Measurements from ENCODE around the gene EYA2.

EYA2 gene

DNA sequence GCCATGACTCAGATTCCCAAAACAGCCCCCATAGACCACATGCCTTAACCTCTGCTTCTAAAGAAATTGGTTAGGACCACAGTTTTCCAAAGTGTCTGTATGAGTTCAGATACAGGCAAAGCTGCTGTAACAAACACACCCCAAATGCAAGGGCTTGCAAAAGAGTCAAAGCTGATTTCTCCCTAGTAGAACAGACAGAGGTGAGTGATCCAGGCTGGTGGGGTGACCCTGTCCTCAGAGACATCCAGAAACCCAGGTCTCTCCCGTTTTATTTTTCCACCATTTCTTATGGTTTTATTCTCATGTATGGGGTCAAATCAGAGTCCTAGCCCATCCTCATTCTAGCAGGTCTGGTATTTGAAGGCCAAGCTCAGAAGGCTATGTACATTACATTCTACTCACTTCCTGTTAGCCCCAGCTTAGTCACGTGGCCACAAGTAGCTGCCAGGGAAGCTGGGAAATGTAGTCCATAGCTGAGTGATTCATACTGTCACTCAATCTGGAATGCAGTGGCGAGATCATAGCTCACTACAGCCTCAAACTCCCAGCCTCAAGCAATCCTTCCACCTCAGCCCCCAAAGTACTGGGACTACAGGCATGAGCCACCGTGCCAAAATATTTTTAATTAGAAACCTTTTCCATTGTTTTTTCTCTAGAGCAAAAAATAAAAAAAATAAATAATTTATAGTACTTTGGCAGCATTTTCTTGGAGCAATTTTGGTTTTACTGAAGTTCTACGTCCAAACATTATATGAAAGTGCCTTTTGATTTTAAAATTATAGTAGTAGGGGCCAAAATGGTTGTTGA is 286.6 kb downstream of the EYA2 start:
- no peak overlapping the region for H3K4me3 ChIP-seq (ENCODE audit: low read depth, low read length)
- in situ Hi-C loops (cut with HindIII; ENCODE audit: low sequenced_read_pairs) = no loop called here
- TF ChIP-seq, protein P1, sequence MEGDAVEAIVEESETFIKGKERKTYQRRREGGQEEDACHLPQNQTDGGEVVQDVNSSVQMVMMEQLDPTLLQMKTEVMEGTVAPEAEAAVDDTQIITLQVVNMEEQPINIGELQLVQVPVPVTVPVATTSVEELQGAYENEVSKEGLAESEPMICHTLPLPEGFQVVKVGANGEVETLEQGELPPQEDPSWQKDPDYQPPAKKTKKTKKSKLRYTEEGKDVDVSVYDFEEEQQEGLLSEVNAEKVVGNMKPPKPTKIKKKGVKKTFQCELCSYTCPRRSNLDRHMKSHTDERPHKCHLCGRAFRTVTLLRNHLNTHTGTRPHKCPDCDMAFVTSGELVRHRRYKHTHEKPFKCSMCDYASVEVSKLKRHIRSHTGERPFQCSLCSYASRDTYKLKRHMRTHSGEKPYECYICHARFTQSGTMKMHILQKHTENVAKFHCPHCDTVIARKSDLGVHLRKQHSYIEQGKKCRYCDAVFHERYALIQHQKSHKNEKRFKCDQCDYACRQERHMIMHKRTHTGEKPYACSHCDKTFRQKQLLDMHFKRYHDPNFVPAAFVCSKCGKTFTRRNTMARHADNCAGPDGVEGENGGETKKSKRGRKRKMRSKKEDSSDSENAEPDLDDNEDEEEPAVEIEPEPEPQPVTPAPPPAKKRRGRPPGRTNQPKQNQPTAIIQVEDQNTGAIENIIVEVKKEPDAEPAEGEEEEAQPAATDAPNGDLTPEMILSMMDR (IDR thresholded peaks at IDR 0.05; ENCODE audit: low read depth, low read length) = no peak
- DNase-seq (ENCODE audit: low read depth, low spot score) = peak; percentile 43

DNA sequence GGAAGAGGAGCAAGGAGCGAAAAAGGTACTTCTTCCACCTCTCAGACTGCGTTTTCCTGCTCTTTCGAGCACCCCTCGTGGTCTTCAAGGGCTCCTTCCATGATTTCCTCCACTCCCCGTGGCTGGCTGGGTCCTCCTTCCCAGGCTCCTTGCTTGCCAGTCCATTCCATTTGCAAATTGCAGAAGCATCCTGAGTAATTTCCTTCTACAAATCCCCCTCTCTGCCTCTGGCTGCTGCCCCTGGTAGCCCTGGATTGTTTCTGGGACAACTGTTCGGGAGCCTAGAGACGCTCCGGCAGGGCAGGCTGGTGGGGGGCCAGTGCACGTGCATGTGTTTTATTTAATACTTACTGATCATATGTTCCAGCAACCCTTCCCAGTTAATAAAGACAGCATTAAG is 288.7 kb downstream of the EYA2 start:
- in situ Hi-C loops (cut with HindIII; ENCODE audit: low sequenced_read_pairs) = no loop called here
- H3K4me3 ChIP-seq (ENCODE audit: low read depth, low read length) = no peak overlapping the region
- TF ChIP-seq, protein P1 (IDR thresholded peaks at IDR 0.05; ENCODE audit: low read depth, low read length) = no peak
- DNase-seq (ENCODE audit: low read depth, low spot score) = no peak

DNA sequence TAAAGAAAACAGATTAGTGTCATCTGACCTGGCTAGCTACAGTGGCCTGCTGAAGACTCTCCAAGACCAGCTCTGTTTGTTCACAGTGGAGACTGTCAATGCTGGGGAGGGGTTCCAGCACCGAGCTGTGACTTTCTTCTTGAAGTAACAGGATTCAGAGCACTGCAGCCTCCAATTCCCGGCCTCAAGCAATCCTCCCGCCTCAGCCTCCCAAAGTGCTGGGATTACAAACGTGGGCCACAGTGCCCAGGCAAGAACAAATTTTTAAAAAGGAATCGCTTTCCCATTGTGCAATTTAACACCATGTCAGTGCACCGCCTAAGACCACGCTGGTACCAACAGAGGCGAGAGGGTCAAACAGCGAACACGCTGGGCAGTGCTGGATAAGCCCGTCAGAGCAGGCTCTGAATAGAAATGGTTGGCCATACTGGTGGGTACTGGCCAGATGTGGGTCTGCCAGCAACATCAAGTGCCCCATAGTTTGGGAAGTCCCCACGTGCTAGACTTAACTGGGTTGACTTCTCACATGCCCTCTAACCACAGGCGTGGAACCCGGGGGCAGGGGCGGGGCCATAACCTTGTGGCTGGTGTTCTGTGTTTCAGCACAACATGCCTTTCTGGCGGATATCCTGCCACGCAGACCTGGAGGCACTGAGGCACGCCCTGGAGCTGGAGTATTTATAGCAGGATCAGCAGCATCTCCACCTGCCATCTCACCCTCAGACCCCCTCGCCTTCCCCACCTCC is 293.0 kb downstream of the EYA2 start:
- DNase-seq (ENCODE audit: low read depth, low spot score) = no peak
- H3K4me3 ChIP-seq (ENCODE audit: low read depth, low read length) = no peak overlapping the region
- TF ChIP-seq, protein P1 (IDR thresholded peaks at IDR 0.05; ENCODE audit: low read depth, low read length) = no peak
- in situ Hi-C loops (cut with HindIII; ENCODE audit: low sequenced_read_pairs) = no loop called here

DNA sequence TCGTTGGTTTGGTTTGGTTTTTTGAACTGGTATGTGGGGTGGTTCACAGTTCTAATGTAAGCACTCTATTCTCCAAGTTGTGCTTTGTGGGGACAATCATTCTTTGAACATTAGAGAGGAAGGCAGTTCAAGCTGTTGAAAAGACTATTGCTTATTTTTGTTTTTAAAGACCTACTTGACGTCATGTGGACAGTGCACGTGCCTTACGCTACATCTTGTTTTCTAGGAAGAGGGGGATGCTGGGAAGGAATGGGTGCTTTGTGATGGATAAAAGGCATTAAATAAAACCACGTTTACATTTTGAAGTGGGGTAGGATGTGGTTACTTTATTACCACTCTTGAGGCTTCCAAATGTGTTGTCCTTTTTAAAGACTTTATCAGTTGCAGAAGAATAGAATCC is 293.9 kb downstream of the EYA2 start:
- in situ Hi-C loops (cut with HindIII; ENCODE audit: low sequenced_read_pairs) = no loop called here

DNA sequence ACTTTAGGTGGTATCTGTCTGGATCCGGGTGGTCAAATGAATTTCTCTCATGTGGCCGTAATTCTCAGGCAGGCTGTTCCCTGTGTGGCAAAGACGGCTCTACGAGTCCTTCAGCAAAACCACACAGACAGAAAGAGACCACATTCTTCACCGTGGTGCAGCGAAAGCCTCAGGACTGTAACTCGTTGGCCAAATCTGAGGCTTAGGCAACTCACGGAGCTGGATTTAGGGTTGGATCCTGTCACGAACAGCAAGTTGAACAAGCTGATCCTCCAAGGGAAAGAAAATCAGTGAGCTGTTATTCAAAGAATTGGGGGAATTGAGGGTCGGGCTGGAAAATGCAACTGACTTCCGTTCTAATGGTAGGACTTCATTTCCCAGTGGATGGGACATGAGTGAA is 294.4 kb downstream of the EYA2 start:
- in situ Hi-C loops (cut with HindIII; ENCODE audit: low sequenced_read_pairs) = no loop called here

More for the DNA sequence above, 293.9 kb downstream of the EYA2 start:
- no peak overlapping the region for H3K4me3 ChIP-seq (ENCODE audit: low read depth, low read length)
- DNase-seq (ENCODE audit: low read depth, low spot score) = no peak
- TF ChIP-seq, protein P1 (IDR thresholded peaks at IDR 0.05; ENCODE audit: low read depth, low read length) = no peak

DNA sequence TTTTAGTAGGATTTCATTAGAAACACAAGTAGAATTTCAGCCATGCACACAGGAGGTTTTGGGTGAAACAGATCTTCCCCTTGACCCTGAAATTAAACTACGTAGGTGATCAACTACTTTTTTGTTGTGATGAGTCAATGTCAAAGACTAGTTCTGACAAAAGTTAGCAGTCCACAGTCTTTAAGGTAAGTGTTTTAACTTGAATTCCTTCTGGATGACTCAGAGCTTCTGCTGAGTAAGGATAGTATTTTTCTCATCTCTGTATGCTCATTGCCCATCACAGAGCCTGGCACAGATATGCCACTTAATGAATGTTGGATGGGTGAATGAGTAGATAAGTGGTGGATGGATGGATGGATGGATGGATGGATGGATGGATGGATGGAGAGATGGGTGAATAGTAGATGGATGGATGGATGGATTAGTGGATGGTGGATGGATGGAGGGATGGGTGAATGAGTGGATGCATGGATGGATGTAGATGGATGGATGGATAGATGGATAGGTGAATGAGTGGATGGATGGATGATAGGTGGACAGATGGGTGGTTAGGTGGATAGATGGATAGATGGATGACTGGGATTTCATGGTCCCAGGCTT is 296.5 kb downstream of the EYA2 start:
- TF ChIP-seq, protein P1 (IDR thresholded peaks at IDR 0.05; ENCODE audit: low read depth, low read length) = no peak
- no peak for DNase-seq (ENCODE audit: low read depth, low spot score)
- in situ Hi-C loops (cut with HindIII; ENCODE audit: low sequenced_read_pairs) = no loop called here
- no peak overlapping the region for H3K4me3 ChIP-seq (ENCODE audit: low read depth, low read length)

More for the DNA sequence above, 294.4 kb downstream of the EYA2 start:
- DNase-seq (ENCODE audit: low read depth, low spot score) = no peak
- TF ChIP-seq, protein P1 (IDR thresholded peaks at IDR 0.05; ENCODE audit: low read depth, low read length) = no peak
- H3K4me3 ChIP-seq (ENCODE audit: low read depth, low read length) = no peak overlapping the region
